Panc1 (cell line): ENCODE measurements around the gene RBSN.

Experiments used
- POLR2AphosphoS5 ChIP-seq: IDR thresholded peaks from 2 replicates; pipeline ENCODE4 v1.6.1; 2012; ENCODE audit warnings: mild to moderate bottlenecking, low read depth, low read length, moderate library complexity
- TF ChIP-seq, protein P1 (sequence below): fragments of 450-650 bp; IDR thresholded peaks from 2 replicates; pipeline ENCODE4 v1.5.1; 2017; ENCODE audit warnings: mild to moderate bottlenecking

GRCh38 chr3:15121936-15122335, 23.0 kb upstream of the RBSN start:
- TF ChIP-seq, protein P1, sequence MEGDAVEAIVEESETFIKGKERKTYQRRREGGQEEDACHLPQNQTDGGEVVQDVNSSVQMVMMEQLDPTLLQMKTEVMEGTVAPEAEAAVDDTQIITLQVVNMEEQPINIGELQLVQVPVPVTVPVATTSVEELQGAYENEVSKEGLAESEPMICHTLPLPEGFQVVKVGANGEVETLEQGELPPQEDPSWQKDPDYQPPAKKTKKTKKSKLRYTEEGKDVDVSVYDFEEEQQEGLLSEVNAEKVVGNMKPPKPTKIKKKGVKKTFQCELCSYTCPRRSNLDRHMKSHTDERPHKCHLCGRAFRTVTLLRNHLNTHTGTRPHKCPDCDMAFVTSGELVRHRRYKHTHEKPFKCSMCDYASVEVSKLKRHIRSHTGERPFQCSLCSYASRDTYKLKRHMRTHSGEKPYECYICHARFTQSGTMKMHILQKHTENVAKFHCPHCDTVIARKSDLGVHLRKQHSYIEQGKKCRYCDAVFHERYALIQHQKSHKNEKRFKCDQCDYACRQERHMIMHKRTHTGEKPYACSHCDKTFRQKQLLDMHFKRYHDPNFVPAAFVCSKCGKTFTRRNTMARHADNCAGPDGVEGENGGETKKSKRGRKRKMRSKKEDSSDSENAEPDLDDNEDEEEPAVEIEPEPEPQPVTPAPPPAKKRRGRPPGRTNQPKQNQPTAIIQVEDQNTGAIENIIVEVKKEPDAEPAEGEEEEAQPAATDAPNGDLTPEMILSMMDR = no peak
- TF ChIP-seq POLR2AphosphoS5 = no peak
